ENCODE results near the gene UQCRQ.

The UQCRQ gene

DNA sequence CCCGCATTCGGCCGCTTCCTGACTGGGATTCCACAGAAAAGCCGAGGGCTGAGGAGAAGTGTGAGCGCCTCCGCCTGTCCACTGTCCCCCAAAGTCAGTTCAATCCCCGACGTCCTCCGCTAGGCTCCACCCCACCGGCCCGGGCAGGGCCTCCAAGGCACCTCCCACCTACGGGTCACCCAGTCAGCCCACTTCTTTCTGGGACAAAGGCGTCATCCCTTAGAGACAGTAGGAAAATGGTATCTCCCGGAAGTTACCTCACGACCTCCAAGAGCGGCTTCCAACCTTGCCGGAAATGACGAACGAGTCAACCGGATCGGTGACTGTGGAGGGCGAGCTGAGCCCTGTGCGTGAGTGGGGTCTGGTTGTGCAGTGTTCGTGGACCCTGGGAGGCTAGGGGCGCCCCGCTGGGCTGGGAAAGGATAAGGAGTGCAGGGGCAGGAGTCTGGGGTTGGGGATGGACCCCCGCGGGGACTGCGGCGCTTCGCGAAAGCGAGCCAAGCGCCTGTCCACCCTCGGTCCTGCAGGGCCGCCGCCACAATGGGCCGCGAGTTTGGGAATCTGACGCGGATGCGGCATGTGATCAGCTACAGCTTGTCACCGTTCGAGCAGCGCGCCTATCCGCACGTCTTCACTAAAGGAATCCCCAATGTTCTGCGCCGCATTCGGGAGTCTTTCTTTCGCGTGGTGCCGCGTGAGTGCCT lies at the start of gene UQCRQ, which contains the start of gene GDF9:
UQCRQ (plus strand) TSS at position 301 of the 704 bp plus-strand sequence; CDS start at position 541, 240 bp downstream.
GDF9 (minus strand) TSS at position 128 of the 704 bp plus-strand sequence. CDS start 1,936 bp downstream, outside the sequence.
- peak; percentile 99 to 100 for DNase-seq

DNA sequence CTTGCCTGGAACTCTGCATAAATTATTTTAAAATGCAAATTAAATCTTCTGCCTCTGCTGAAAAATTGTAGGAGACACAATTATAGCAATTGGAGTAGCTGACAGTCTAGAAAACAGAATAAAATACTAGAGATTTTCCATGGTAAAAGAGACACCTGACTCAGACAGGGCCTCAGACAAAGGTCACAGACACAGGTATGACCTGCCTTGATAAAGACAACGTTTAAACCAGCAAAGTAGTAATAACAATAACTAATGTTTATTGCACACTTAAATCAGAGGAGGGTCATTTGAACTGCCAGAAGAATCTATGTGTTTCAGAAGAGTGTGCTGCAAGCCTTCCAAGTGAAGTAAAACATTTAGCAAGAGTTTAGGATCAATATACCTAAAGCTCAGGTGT lies 49.4 kb upstream of the UQCRQ start:
- no peak for DNase-seq

DNA sequence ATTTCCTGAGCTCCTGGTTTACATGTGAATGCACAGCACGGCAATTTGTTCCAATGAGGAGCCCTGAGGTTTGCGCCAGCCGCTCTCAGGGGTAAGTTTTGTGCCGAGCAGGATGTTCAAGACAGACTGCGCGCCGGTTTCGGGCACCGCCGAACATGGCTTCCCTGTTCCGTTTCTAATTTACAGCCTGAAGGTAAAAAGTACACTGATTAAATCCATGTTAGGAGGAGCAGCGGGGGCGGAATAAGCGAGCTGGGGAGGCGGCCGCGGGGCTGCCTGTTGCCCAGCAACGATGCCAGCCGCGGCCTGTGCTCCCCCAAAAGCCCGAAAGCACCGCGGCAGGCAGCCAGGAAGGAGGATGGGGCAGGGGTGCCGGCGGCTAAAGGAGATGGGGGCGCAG lies 47.0 kb upstream of the UQCRQ start:
- DNase-seq, result no peak

- DNase-seq, result peak; percentile 70 to 98
Observed at GRCh38 chr5:132820162-132820754, 46.2 kb upstream of the UQCRQ start.

GRCh38 chr5:132821350-132821749 lies 45.1 kb upstream of the UQCRQ start:
- DNase-seq, result no peak

DNA sequence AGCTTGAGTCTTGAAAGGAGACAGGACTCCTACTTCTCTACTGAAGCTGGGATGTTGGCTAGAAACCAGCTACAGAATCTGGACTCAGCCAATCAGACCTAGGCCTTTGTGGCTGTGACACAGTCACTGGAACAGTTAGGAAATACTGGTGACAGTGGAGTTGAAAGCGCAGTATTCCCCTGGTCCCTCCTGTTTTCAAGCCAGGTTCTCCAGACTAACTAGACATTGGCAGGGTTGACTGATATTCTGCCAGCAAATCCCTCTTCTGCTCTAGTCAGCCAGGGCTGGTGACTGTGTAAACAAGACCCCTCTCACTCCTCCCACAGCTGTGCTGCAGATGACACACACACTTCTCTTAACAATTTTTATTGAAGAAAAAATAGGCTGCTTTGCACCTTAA lies 44.7 kb upstream of the UQCRQ start:
- DNase-seq, result no peak

DNA sequence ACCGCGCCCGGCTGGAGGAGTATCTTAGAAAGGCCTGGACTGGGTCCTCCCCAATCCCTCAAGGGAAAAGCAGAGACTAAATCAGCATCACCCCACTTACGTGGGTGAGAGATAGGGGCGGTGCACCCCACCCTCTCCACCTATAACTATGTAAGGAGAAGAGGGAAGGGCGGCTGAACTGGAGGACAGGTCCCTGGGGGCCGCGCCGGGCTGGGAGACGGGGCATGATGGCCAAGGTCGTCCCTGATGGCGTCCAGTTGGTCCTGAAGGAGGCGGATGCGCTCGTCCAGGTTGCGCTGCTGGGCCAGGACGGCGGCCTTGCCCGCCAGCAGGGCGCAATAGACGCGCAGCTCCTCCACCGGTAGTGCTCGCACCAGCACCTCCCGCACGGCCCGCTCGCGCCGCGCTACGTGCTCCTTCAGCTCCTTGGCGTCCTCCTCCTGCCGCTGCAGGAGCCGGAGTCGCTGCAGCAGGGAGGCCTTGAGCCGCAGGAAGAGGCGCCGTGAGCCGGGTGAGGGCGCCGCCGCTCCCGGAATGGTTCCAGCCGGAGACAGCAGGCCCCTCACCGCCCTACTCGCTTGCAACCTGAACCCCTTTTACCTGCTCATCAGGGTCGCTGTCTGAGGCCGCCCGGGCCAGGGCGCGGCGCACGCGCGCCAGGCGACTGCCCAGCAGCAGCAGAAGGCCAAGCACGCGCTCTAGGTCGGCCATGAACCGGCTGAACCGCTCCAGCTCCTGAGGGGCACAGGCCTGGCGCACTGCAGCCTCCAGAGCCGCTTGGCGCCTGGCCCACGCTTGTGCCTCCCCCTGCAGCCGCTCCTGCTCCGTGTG lies 43.6 kb upstream of the UQCRQ start:
- no peak for DNase-seq

DNA sequence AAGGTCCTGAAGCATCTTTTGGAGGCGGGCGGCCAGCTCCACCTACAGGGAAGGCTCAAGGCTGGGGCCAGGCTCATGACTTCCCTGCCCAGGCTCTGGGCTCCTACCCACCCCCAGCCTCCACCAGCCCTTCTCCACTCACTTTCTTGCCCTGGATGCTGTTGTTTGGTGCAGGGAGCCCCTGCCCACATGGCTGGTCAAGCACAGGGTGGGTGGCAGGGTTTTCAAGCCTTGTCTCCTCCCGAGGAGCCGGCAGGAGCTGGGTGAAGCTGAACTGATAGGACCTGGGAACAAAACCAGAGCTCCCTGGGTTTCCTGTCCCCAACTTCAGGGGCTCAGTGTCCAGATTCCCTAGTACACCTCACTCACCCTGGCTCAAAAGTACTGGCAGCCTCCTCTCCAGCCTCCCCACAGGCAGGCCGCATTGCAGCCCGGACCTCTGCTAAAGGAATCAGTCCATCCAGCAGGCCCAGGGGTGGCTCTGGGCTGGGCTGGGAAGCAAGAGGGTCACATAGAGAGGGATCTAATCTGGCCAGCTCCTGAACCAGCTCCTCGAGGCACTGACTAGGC lies 42.9 kb upstream of the UQCRQ start:
- no peak for DNase-seq

DNA sequence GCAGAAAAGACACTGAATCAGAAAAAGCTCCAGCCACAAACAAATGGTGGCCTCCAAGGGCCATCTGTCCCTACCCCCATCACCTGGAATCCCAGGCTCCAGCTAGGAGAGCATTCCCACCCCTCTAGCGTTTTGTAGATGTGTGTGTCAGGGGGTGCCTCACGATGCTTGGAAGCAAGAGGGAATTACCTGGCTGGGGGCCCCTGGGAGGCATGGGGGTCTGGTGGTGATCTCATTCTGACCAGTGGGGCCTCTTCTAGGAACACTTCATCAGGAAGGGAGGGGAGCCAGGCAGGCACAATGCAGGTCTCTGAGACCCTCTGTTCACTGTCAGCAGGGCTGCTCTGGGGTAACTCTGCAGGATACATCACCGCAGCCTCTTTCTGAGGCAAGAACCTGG lies 42.0 kb upstream of the UQCRQ start:
- DNase-seq, result no peak

- DNase-seq, result no peak
Observed at GRCh38 chr5:132825033-132825833, 41.2 kb upstream of the UQCRQ start.

DNA sequence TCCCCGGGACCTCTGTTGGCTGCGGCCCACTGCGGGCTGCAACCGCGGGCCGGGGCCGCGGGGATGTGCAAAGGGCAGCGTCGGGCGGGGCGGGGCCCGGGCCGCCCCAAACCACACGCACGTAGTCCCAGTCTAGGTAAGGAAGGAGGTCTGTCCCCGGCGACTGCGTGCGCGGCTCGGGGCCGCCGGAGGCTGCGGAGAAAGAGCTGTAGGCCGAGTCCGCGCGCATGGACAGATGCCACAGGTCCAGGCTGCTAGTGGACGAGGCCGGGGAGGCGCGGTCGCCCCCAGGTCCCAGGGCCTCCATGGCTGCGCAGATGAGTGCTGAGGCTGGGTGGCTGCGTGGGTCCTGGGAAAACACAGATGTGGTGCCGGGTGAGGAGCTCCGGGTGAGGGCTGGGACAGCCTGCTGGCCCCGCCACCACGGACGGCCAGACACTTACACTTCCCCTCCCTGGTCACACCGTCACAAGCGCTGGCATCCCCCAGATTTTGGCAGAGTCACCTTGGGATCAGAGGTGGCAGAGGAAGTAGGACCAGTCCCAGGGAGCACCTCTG lies 40.5 kb upstream of the UQCRQ start:
- DNase-seq, result no peak

DNA sequence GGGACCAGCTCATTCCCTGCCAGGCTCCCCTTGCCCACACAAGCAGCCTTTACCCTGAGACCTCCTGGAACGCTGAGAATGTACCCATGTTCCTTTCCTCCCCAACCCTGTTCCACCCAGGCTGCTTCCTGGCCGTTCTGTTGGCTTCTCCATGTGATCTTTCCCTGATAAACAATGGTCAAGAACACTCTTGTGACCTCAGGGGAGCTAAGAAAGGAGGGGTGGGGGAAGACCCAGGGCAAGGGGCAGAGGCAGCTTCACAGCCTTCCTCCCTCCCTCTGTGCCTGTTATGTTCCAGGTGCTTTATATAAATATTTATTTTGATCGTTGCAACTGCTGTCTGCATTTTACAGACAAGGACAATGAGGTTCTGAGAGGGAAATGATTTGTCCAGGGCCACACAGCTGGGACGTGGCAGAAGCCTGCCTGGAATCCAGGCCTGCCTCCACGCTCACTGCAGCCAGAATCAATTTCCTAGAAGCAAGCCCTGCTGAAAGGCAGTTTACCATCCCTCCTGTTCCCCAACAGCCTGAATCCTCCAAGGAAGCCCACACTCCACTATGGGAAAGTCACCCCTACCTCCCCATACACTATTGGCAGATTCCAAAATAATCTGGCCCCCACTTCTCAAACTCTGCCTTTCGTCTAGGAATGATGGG lies 39.9 kb upstream of the UQCRQ start:
- no peak for DNase-seq

GRCh38 chr5:132827943-132828673 lies 38.3 kb upstream of the UQCRQ start:
- DNase-seq, result no peak

- no peak for DNase-seq
Observed at GRCh38 chr5:132828846-132829494, 37.5 kb upstream of the UQCRQ start.

DNA sequence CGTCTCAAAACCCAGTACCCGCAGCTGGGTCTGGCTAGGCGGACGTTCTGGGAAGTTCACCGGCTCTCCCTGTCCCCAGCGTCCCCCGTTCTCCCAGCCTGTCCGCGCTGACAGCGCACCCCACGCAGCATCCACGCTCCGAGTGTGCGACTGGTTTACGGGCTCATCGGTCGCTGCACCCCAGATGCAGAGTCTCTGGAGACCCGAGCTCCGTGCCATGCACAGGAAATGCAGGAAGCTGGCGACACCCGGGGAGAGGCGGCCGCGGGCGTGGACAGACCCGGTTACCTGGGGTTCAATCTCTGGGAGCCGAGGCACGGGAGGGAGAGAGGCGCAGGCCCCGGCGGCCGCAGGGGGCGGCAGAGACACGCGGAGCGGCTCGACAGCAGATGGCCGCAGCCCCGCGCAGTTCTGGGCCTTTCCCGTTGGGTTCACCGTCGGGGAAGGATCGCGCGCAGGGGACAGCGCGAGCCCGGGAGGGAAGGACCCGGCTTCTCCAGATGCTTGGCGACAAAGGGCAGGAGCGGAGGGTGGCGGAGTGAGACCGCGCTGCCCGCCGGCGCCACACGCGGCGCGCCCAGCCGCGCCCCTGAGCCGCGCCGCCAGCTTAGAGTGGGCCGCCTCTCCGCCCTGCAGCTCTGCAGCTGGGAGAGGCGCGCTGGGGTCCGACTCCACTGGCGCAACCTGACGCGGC lies 36.6 kb upstream of the UQCRQ start:
- DNase-seq, result peak; percentile 44 to 75

- DNase-seq, result peak; percentile 43 to 56
Observed at GRCh38 chr5:132830436-132831094, 35.9 kb upstream of the UQCRQ start, which contains the start of gene SHROOM1. SHROOM1 (minus strand) TSS chr5:132830647; CDS start chr5:132826140, 4,507 bp downstream.

DNA sequence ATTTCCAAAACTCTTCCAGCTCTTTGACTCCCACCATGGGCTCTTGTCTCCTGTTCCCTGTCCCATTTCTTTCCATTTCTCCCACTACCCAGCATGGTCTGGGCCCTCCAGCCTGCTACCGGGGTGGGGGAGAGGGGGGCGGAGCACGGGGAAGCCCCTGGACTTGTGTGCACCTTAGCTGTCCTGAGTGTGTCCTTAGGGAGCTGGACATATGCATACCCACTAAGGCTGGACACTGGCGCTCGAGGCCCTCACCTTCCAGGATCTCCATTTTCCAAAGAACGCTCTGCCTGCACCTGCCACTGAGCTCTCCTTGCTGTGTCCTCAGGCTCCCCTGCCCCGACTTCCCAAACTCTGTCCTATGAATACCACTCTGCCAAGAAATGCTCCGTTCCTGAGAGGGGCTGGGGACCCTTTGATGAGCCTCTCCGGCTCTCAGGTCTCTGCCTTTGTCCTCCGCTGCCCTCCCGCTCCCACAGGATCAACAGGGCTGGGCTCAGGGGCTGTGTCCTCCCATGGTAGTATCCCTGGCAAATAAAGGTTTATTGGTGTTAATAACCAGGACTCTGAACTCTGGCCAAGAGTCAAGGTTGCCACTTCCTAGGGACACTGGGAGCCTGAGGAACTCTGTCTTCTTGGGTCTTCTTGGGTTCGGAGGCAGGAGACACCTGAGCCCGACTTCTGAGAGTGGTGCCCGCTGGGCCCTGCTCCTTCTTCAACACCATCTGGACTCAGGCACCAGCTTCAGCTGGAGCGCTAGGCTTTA lies 35.2 kb upstream of the UQCRQ start:
- DNase-seq, result no peak

GRCh38 chr5:132832612-132833011 lies 33.8 kb upstream of the UQCRQ start:
- no peak for DNase-seq

Data from inflammatory macrophage treated with lipopolysaccharide for 1 hour (primary cell).